HG03064 (cell line): ENCODE data around the gene RAPGEF4.
"Not testable (repeated sequence)": the region's sequence is repeated elsewhere in the genome, so short reads cannot be mapped to it uniquely, and the experiment has no call there.

ENCODE experiments used
- ATAC-seq: cut with Tn5 transposase; IDR thresholded peaks from one replicate; pipeline ENCODE4 v1.9.1; 2021; ENCODE audit warnings: low read depth; ENCODE audit not compliant: unreplicated experiment

RAPGEF4 gene

GRCh38 chr2:172725746-172726145 lies 9.9 kb upstream of the RAPGEF4 start:
- no peak for ATAC-seq

- no peak for ATAC-seq
Measured at GRCh38 chr2:172726172-172726735, 9.4 kb upstream of the RAPGEF4 start.

DNA sequence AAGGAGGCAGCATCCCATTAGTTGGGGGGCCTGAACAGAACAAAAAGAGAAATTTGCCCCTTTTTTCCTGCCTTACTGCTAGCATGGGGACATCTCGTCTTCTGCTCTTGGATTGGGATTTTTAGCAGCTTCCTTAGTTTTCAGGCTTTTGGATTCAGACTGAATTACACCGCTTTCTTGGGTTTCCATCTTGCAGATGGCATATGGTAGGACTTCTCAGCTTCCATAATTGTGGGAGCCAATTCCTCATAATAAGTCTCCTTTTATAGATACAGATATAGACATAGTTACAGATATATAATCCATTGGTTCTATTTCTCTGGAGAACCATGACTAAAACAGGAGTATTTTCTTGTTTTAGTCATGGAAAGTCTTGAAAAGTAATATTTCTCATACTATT lies 5.2 kb upstream of the RAPGEF4 start:
- no peak for ATAC-seq

DNA sequence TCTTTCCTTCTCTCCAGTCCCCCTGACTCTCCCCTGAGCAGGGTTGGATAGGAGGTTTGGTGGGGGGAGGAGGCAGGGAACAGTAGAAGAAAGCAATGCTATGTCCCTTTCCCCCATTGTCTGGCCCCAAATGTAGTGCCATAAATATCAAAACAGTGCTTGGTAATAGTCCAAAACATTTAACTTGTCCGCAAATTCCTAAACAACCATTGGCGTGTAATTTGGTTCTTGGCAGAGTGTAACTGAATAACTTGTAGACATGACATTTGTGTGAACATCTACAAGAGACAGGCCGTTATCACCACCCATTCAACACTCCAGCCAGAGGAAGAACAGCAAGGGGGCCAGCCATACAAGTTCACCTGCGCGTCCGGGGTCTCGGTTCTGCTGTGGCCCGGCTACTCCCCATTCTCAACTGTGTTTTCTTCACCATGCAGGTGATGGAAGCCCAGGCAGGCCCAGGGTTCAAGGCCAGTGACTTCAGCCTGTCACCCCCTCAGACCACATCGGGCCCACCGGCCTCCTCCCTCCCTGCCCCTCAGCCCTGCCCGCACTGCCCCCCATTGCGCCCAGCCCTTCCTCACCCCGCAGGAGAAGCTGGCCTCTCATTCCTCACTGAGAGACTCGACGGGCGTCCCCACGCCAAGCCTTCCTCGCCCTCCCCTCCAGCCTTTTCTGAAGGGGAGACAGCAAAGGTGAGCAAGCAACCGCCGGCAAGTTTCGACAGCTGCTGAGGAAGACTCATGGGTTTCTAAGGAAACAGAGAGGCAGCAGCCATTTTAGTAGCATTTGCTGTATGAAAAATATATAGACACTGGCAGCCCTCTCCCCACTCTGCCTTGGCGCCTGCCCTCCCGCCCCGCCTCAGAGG lies 699 bp upstream of the RAPGEF4 start:
- ATAC-seq = no peak

GRCh38 chr2:172736424-172737174 lies 954 bp downstream of the RAPGEF4 start:
- ATAC-seq = no peak

GRCh38 chr2:172739661-172740266 lies 4.1 kb downstream of the RAPGEF4 start:
- ATAC-seq = no peak

DNA sequence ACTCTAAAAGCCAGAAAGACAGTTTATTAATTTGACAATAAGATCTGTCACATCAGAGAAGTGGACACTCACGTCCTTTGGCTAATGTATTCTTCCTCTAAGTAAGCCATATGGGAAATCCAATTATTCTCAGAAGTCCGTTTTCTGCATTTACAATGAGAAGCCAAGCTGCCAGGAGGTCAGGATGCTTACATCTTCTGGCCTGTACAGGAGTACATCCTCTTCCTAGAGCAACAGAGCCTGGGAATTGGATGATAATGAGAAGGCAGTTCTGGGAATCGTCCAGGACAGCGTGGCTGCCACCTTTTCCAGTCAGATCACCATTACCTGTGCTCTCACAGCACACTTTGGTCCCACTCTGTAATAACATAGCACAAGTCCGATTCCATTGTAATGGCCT lies 5.2 kb downstream of the RAPGEF4 start:
- no peak for ATAC-seq

GRCh38 chr2:172742931-172743540 lies 7.4 kb downstream of the RAPGEF4 start:
- ATAC-seq = no peak

DNA sequence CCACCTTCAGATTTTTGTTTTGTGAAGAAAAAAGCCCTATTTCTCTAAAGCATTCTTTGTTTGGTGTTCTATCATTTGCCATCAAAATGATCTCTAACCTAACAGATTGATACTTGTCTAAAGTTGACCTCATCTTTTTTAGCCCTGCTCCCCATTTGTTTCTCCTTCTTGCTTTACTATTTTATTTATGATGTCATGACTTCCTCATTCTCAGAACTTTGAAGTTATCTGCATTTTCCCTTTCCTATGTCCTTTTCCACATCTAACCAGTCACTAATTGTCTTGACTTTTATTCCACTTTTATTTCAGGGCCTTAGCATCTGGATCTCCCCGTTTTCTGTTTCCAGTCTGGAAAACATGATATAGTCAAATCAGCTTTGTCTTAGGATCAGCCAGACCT lies 8.3 kb downstream of the RAPGEF4 start:
- no peak for ATAC-seq

GRCh38 chr2:172745636-172746035 lies 10.0 kb downstream of the RAPGEF4 start:
- ATAC-seq = no peak

DNA sequence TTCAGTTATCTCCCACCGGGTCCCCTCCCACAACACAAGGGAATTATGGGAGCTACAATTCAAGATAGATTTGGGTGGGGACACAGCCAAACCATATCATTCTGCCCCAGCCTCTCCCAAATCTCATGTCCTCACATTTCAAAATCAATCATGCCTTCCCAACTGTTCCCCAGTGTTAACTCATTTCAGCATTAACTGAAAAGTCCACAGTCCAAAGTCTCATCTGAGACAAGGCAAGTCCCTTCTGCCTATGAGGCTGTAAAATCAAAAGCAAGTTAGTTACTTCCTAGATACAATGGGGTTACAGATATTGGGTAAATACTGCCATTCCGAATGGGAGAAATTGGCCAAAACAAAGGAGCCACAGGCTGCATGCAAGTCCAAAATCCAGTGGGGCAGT lies 12.9 kb downstream of the RAPGEF4 start:
- ATAC-seq = not testable (repeated sequence)

DNA sequence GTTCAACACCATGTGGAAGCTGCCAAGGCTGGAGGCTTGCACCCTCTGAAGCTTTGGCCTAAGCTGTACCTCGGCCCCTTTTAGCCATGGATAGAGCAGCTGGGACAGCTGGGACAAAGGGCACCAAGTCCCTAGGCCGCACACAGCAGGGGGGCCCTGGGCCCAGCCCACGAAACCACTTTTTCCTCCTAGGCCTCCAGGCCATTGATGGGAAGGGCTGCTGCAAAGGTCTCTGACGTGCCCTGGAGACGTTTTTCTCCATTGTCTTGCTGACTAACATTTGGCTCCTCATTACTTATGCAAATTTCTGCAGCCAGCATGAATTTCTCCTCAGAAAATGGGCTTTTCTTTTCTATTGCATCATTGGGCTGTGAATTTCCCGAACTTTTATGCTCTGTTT lies 13.7 kb downstream of the RAPGEF4 start:
- no peak for ATAC-seq

DNA sequence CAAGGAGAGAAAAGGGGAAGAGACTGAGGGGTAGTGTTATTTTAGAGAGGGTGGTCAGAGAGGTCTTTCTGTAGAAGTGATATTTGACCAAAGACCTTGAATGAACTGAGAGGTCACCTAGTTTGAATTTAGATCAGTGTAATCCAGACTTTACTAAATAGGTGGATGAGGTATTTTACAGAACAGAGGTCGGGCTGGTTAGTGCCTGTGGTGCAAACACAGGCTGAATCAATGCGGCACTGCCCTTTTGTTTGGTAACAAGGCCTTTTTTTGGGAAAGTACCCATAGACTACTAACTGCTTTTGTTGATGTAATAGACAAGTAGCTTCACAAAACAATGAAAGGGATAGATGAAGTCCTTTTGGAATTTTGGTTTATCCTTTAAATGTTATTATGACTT lies 15.9 kb downstream of the RAPGEF4 start:
- no peak for ATAC-seq

- ATAC-seq = no peak
Measured at GRCh38 chr2:172753610-172754009, 18.0 kb downstream of the RAPGEF4 start.

DNA sequence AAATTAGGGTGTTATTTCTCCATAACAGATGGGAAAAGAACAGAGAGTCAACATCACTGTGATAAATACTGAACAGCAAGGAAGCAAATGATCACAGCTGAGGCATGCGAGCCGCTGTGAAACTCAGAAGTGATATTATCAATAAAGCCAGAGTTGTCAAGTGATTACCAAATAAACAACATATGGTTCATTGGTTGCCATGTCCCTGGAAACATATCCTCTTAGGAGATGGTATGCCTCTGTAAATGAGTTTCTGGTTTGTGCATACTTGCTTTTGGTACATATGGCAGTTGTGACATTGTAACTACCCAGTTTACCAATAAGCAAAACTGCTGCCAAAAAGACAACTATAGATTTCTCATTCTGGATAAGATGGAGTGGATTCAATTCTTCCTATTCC lies 23.8 kb downstream of the RAPGEF4 start:
- ATAC-seq = no peak

GRCh38 chr2:172761306-172761705 lies 25.7 kb downstream of the RAPGEF4 start:
- no peak for ATAC-seq

- ATAC-seq = no peak
Measured at GRCh38 chr2:172762574-172762973, 26.9 kb downstream of the RAPGEF4 start.

DNA sequence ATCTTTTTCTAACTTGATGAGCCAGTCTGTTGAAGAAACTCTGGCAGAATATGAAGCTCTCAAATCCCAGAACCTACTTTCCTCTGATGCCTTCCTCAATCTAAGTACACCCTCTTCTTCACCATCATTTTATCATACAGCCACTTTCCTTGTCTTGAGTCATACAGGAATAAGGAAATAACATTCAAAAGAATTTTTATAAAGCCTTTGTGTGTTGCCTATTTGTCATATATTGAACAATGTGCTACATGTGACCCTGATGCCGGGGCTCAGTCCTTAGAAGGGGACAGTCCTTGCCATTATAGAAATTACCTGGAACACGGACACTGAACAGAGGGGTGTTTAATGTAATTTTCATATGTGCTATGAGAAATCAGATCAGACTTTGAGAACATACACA lies 27.4 kb downstream of the RAPGEF4 start:
- no peak for ATAC-seq

DNA sequence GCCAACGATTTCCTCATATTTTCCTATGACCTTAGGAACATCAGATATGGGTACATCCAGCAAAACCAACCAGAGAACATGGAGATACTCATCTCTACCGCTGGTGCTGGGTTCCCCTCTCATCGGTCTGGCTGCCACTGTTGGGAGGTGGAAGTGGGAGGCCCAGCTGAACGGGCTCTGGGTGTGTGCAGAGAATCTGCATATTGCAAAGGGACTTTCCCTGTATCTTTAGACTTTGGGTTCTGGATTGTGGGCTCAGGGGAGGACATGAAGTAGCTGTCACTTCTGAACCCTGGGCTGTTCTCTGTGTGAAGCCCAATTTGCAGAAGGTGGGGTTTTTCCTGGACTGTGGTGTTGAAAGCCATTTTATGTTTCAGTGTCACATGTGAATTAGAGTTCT lies 30.0 kb downstream of the RAPGEF4 start:
- no peak for ATAC-seq

DNA sequence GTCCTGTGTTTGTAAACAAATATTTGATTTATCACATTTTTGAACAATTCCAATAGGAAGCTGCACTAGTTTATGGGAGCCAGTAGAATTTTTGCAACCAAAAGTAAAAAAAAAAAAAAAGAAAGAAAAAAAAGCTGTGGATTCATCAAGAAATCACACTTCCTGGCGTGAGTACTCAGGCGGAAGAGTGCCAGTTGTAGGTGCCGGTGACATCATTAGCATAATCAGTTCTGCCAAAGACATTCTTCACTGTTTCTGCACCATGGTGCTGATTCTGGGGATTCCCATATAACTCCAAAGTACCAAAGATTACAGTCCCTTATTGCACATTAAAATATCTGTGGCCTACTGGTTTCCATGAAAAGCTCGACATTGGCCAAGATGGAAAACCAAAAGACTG lies 32.8 kb downstream of the RAPGEF4 start:
- no peak for ATAC-seq

GRCh38 chr2:172769879-172770278 lies 34.2 kb downstream of the RAPGEF4 start:
- ATAC-seq = no peak
